ENCODE results near the gene TP63.

DNA sequence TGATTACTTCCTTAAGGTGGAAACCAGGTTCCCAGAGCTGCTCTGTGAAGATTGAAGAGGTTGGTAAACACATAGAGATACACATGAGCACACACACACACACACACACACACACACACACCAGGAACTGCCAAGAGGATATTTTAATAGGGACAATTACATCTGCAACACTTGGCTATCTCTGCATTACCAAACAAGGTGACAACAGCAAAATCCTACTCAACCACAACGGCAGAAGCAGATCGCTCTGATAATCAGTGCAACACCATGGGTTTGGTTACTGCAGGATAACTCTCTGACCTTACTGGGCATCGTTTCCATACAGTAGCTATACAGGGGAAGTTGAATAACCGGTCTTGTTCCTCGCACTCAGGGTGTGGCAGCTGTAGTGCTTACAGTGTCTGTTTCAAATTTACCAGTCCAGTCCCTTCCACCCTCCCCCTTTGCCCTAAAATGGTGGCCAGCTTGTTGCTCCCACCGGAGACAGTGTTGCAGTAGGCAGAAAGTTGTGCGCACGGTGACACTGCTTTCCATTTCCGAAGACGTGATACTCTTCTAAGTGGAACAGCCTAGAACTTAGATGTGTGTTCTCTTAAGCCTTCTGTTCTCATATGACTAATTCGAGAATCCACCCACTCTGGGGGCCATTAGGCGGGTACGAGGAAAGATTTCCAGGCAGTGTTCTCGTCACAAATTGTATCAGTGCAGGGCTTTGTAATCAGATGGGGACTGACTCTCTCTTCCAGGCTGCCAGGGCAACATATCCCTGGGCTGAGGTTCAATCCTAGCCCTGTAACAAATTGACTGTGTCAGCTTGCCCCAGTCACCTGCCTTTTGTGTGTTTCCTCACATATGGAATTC, 313.3 kb downstream of the TP63 start:
- TF ChIP-seq POLR2A (IDR thresholded peaks at IDR 0.05), result peak; percentile 12
- TF ChIP-seq, protein P1, sequence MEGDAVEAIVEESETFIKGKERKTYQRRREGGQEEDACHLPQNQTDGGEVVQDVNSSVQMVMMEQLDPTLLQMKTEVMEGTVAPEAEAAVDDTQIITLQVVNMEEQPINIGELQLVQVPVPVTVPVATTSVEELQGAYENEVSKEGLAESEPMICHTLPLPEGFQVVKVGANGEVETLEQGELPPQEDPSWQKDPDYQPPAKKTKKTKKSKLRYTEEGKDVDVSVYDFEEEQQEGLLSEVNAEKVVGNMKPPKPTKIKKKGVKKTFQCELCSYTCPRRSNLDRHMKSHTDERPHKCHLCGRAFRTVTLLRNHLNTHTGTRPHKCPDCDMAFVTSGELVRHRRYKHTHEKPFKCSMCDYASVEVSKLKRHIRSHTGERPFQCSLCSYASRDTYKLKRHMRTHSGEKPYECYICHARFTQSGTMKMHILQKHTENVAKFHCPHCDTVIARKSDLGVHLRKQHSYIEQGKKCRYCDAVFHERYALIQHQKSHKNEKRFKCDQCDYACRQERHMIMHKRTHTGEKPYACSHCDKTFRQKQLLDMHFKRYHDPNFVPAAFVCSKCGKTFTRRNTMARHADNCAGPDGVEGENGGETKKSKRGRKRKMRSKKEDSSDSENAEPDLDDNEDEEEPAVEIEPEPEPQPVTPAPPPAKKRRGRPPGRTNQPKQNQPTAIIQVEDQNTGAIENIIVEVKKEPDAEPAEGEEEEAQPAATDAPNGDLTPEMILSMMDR (IDR thresholded peaks at IDR 0.05), result no peak
